NB4 (cell line): ENCODE results near the gene SLC24A4.

ENCODE experiments used
- DNase-seq: peaks from one replicate; pipeline ENCODE4 v3.0.0; 2010; ENCODE audit warnings: low read depth
- H3K4me3 ChIP-seq: one replicate; pipeline ENCODE4 v1.5.1; 2011; ENCODE audit warnings: mild to moderate bottlenecking, low read depth, low read length, moderate library complexity
- CTCF ChIP-seq: IDR thresholded peaks from one replicate; pipeline ENCODE4 v1.5.1; 2012; ENCODE audit warnings: low read depth, low read length
- MAX ChIP-seq: IDR thresholded peaks from 2 replicates; pipeline ENCODE4 v1.6.1; 2011; ENCODE audit warnings: low read depth, low read length
- MYC ChIP-seq: IDR thresholded peaks from 2 replicates; pipeline ENCODE4 v1.6.1; 2011; ENCODE audit warnings: low read depth, low read length
- POLR2A ChIP-seq: IDR thresholded peaks from 2 replicates; pipeline ENCODE4 v1.6.1; 2011; ENCODE audit warnings: mild to moderate bottlenecking; ENCODE audit not compliant: insufficient read length; ENCODE audit errors: extremely low read depth

Gene SLC24A4

GRCh38 chr14:92493024-92493423 is 170.1 kb downstream of the SLC24A4 start:
- TF ChIP-seq MYC (no peak), CTCF (no peak), MAX (no peak), POLR2A (no peak)
- peak; percentile 35 for DNase-seq

GRCh38 chr14:92493492-92493891 is 170.5 kb downstream of the SLC24A4 start:
- TF ChIP-seq MYC: no peak
- TF ChIP-seq POLR2A: no peak
- TF ChIP-seq CTCF: no peak
- TF ChIP-seq MAX: no peak
- DNase-seq: no peak
- H3K4me3 ChIP-seq: no peak overlapping the region

More at GRCh38 chr14:92493024-92493423, 170.1 kb downstream of the SLC24A4 start:
- no peak overlapping the region for H3K4me3 ChIP-seq

- H3K4me3 ChIP-seq: no peak overlapping the region
- peak; percentile 46 for DNase-seq
- no peak for TF ChIP-seq CTCF
- no peak for TF ChIP-seq MAX
- TF ChIP-seq MYC: no peak
- TF ChIP-seq POLR2A: no peak
Measured at GRCh38 chr14:92494512-92494911, 171.5 kb downstream of the SLC24A4 start.

- no peak overlapping the region for H3K4me3 ChIP-seq
- TF ChIP-seq MAX (no peak), POLR2A (no peak), MYC (no peak), CTCF (no peak)
- peak; percentile 66 for DNase-seq
Measured at GRCh38 chr14:92495027-92495426, 172.1 kb downstream of the SLC24A4 start.

- DNase-seq: no peak
- no peak for TF ChIP-seq MAX
- H3K4me3 ChIP-seq: no peak overlapping the region
Measured at GRCh38 chr14:92496191-92496857, 173.4 kb downstream of the SLC24A4 start.

- no peak for DNase-seq
- no peak overlapping the region for H3K4me3 ChIP-seq
- TF ChIP-seq POLR2A (no peak), MAX (no peak), MYC (no peak), CTCF (no peak)
Measured at GRCh38 chr14:92497391-92497790, 174.4 kb downstream of the SLC24A4 start.
